ENCODE data around the gene PGAM1.

The PGAM1 gene

DNA sequence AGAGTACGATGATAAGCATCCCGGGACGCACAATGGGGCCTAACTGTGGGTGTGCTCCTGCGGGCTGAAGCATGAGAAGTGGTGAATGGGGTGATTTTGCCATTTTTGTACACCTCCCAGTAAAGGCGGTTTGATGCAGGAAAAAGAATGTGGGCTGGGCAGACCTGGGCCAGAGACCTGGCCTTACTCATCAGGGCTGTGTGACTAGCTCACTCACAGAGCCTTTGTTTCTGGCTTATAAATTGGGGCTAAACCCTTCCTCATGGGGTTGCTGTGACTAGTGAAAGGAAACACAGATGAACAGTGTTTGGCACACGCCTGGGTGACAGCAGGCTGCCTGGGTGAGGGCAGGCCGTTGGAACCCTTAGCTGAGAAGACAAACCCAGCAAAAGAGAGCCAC is 42.8 kb upstream of the PGAM1 start:
- no peak overlapping the region for H3K4me3 ChIP-seq (ENCODE audit: low read depth, low read length)
- no peak for DNase-seq (ENCODE audit: low read depth)
- no peak for TF ChIP-seq POLR2A (IDR thresholded peaks at IDR 0.05; ENCODE audit: extremely low read depth, insufficient read length)
- TF ChIP-seq MYC (IDR thresholded peaks at IDR 0.05; ENCODE audit: low read depth, low read length) = no peak
- TF ChIP-seq, protein P1, sequence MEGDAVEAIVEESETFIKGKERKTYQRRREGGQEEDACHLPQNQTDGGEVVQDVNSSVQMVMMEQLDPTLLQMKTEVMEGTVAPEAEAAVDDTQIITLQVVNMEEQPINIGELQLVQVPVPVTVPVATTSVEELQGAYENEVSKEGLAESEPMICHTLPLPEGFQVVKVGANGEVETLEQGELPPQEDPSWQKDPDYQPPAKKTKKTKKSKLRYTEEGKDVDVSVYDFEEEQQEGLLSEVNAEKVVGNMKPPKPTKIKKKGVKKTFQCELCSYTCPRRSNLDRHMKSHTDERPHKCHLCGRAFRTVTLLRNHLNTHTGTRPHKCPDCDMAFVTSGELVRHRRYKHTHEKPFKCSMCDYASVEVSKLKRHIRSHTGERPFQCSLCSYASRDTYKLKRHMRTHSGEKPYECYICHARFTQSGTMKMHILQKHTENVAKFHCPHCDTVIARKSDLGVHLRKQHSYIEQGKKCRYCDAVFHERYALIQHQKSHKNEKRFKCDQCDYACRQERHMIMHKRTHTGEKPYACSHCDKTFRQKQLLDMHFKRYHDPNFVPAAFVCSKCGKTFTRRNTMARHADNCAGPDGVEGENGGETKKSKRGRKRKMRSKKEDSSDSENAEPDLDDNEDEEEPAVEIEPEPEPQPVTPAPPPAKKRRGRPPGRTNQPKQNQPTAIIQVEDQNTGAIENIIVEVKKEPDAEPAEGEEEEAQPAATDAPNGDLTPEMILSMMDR (IDR thresholded peaks at IDR 0.05; ENCODE audit: low read depth, low read length) = no peak
- no peak for TF ChIP-seq MAX (IDR thresholded peaks at IDR 0.05; ENCODE audit: low read depth, low read length)

DNA sequence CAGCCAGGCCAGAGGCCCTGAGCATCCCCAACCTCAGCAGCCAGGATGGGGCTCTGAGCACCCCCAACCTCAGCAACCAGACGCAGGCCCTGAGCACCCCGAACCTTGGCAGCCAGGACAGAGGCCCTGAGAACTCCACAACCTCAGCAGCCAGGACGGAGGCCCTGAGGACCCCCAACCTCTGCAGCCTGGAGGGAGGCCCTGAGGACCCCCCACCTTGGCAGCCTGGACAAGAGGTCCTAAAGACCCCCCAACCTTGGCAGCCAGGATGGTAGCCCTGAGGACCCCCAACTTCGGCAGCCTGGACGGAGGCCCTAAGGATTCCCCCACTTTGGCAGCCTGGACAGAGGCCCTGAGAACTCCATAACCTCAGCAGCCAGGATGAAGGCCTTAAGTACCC is 41.8 kb upstream of the PGAM1 start:
- H3K4me3 ChIP-seq (ENCODE audit: low read depth, low read length) = no peak overlapping the region
- no peak for TF ChIP-seq POLR2A (IDR thresholded peaks at IDR 0.05; ENCODE audit: extremely low read depth, insufficient read length)
- no peak for TF ChIP-seq MYC (IDR thresholded peaks at IDR 0.05; ENCODE audit: low read depth, low read length)
- no peak for TF ChIP-seq MAX (IDR thresholded peaks at IDR 0.05; ENCODE audit: low read depth, low read length)
- TF ChIP-seq, protein P1 (IDR thresholded peaks at IDR 0.05; ENCODE audit: low read depth, low read length) = no peak
- no peak for DNase-seq (ENCODE audit: low read depth)

- DNase-seq (ENCODE audit: low read depth) = no peak
- no peak for TF ChIP-seq MYC (IDR thresholded peaks at IDR 0.05; ENCODE audit: low read depth, low read length)
- TF ChIP-seq MAX (IDR thresholded peaks at IDR 0.05; ENCODE audit: low read depth, low read length) = no peak
- no peak for TF ChIP-seq POLR2A (IDR thresholded peaks at IDR 0.05; ENCODE audit: extremely low read depth, insufficient read length)
- TF ChIP-seq, protein P1 (IDR thresholded peaks at IDR 0.05; ENCODE audit: low read depth, low read length) = no peak
- no peak overlapping the region for H3K4me3 ChIP-seq (ENCODE audit: low read depth, low read length)
Observed at GRCh38 chr10:97384641-97385040, 41.4 kb upstream of the PGAM1 start.

- no peak for DNase-seq (ENCODE audit: low read depth)
- TF ChIP-seq POLR2A (IDR thresholded peaks at IDR 0.05; ENCODE audit: extremely low read depth, insufficient read length) = no peak
- TF ChIP-seq, protein P1 (IDR thresholded peaks at IDR 0.05; ENCODE audit: low read depth, low read length) = no peak
- TF ChIP-seq MAX (IDR thresholded peaks at IDR 0.05; ENCODE audit: low read depth, low read length) = no peak
- no peak for TF ChIP-seq MYC (IDR thresholded peaks at IDR 0.05; ENCODE audit: low read depth, low read length)
- no peak overlapping the region for H3K4me3 ChIP-seq (ENCODE audit: low read depth, low read length)
Observed at GRCh38 chr10:97385565-97385964, 40.4 kb upstream of the PGAM1 start.

GRCh38 chr10:97388152-97388551 is 37.8 kb upstream of the PGAM1 start:
- DNase-seq (ENCODE audit: low read depth) = no peak
- no peak overlapping the region for H3K4me3 ChIP-seq (ENCODE audit: low read depth, low read length)
- TF ChIP-seq, protein P1 (IDR thresholded peaks at IDR 0.05; ENCODE audit: low read depth, low read length) = no peak
- TF ChIP-seq MAX (IDR thresholded peaks at IDR 0.05; ENCODE audit: low read depth, low read length) (no peak), POLR2A (IDR thresholded peaks at IDR 0.05; ENCODE audit: extremely low read depth, insufficient read length) (no peak), MYC (IDR thresholded peaks at IDR 0.05; ENCODE audit: low read depth, low read length) (no peak)

GRCh38 chr10:97390091-97390490 is 35.9 kb upstream of the PGAM1 start:
- no peak overlapping the region for H3K4me3 ChIP-seq (ENCODE audit: low read depth, low read length)
- TF ChIP-seq MAX (IDR thresholded peaks at IDR 0.05; ENCODE audit: low read depth, low read length) = no peak
- no peak for DNase-seq (ENCODE audit: low read depth)
